Jurkat, Clone E6-1 (cell line): ENCODE results near the gene KCNC4.

Source experiments
- DNase-seq: peaks from one replicate; pipeline ENCODE4 v3.0.0-alpha.2; 2011; ENCODE audit warnings: low read depth, low spot score
- H3K4me3 ChIP-seq: 2 replicates; pipeline ENCODE4 v1.5.1; 2011; ENCODE audit warnings: mild to moderate bottlenecking, low read length, control low read depth, moderate library complexity

Gene KCNC4

DNA sequence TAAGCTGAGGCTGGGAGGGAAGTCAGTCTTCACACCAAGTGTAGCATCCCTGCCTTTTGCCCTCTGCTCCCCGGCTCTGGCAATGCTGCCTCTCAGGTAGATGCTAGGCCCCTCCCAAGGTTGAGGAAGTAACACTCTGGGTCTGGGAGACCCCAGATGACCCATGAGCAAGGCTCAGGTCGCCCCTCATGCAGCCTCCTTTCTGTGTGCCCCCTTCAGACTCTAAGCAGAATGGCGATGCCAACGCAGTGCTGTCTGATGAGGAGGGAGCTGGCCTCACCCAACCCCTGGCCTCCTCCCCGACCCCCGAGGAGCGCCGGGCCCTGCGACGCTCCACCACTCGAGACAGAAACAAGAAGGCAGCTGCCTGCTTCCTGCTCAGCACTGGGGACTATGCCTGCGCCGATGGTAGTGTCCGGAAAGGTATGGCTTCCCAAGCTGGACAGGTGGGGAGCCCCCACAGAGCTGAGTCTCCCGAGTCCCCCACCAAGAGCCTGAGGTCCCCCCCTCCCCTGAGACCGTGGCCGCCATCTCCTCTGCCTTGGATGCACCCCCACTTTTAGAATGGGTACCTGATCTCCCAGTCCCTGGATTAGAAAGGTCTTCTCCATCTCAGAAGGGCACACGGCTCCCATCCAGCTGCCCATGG lies 15.8 kb downstream of the KCNC4 start:
- no peak overlapping the region for H3K4me3 ChIP-seq
- DNase-seq, result no peak

GRCh38 chr1:110227774-110228173 lies 17.7 kb downstream of the KCNC4 start:
- H3K4me3 ChIP-seq, result no peak overlapping the region
- no peak for DNase-seq

- DNase-seq, result no peak
- H3K4me3 ChIP-seq, result no peak overlapping the region
Measured at GRCh38 chr1:110228381-110228780, 18.3 kb downstream of the KCNC4 start.

GRCh38 chr1:110228869-110229268 lies 18.8 kb downstream of the KCNC4 start:
- no peak overlapping the region for H3K4me3 ChIP-seq
- DNase-seq, result no peak

DNA sequence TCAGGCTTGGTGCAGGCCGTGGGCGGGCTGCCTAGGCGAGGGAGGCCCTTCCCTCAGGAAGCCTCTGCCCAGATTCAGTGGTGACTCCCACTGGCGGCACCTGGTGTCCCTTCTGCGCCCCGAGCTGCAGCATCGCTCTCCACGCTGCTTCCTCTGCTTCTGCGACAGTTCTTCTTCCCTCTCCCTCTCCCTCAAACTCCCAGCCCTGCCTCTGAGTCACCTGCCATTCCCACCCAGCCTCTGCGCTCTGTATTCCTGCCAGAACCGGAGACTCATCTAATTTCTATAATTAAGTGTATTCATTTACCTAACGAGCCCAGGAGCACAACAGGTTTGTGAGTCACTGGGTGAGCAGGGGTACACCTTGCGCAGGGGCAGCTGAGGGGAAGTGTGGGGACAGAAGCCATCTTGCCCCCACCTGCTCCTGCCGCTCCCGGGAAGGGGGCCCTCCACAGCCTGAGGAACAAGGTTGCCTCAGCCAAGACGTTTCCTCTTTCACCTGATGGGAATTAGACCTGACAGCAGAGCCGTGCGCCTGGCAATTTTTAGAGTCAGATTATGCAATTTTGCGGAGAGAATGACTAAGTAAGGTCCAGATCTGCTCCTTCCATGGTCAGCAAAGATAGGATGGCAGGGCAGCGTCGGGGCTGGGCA lies 19.4 kb downstream of the KCNC4 start:
- no peak overlapping the region for H3K4me3 ChIP-seq
- DNase-seq, result no peak

DNA sequence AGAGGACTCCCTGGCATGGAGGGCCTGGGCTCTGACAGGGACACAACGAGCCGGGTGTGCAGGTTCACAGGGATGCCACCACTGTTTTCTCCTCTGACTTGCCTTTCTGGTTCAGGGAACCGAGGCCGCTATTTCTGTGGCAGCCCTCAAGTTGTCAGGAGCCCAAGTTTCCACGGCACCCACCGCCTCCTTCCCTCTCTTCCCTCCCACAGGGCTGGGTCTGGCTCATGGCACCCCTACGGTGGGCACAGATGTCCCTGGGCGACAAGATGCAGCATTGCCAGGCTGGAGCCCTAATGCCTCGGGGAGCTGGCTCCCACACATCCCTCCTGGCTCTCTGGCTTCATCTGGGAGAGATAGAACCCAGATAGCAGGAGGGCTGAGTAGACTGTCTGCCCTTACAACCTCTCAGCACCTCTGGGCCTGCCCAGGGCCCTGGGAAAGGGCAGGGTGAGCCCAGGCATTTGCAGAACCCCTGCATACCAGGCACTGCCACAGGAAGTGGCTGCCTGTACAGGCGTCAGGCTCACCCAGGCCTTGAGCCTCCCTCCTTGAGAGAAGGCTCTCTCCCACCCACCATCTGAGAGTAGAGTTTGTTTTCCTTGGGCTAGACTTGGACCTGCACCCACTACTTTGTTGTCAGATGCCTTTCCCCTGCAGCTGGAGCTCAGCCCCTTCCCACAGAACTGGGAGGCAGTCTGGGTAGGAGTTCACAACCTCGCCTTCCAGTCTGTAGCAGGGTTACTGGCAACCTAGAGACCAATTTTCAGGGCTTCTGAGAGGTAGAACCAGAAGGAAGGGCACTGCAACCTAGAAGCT lies 20.5 kb downstream of the KCNC4 start:
- no peak for DNase-seq
- H3K4me3 ChIP-seq, result no peak overlapping the region

DNA sequence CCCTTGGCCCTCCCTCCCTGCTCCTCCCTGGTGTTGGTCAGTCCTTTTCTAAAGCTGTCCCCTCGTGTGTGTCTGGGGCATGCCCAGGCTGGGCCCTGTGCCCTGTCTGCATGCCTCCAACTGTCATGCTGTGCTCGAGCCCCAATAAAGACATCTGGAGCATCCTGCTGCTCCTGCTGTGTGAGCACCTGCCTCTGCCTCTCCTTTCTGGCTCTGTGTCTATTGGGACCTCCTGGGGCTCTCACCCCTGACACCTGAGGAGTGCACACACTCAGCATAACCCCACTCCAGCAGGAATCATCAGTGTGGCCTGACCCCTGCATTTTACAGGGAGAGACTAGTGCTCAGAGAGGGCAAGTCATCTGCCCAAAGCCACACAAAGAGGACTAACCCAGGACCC lies 23.7 kb downstream of the KCNC4 start:
- H3K4me3 ChIP-seq, result no peak overlapping the region
- DNase-seq, result no peak

DNA sequence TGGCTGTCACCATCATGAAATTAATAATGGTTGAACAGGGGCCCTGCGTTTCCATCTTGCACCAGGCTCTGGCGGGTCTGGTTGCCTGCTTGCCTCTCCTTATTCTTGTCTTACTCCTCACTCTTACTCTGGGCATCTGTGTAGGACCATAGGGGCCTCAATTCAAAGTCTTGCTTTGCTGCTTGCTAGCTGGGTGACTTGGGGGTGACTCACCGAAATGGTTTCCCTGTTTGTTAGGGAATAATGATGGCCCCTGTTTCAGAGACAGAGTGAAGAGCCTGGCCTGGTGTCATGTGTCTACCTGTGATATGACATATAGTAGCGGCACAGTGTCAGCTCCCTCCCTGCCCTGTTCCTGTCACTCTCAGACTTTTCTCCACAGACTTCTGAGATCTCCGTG lies 24.6 kb downstream of the KCNC4 start:
- DNase-seq, result no peak
- no peak overlapping the region for H3K4me3 ChIP-seq

DNA sequence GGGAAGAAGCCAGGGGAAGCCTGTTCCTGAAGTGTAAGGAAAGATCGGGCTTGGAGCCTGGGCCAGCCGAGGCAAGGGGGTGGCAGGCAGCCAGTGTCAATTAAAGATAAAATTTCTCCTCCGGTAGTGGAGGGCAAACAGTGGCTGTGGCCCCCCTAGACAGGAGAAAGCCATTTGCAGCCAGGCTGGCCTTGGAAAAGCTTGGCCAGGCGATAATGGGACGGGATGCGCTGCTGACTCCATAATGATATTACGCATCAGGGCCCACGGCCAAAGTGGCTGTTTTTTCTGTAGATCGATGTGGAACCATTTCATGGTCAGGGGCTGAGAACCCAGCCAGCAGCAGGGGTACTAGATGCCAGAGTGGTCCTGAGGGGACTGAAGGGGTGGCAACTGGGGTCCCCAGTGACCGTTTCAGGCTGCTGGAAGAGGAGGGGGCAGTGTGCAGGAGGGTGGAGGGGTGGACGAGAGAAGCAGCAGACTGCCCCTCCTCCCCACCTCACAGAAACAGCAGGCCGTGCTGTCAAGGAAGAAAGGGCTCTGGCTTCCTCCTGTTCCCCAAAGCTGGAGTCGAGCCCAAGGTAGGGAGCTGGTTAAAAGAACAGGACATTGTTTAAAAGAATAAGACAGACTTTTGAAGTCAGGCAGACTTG lies 25.2 kb downstream of the KCNC4 start:
- DNase-seq, result no peak
- no peak overlapping the region for H3K4me3 ChIP-seq

DNA sequence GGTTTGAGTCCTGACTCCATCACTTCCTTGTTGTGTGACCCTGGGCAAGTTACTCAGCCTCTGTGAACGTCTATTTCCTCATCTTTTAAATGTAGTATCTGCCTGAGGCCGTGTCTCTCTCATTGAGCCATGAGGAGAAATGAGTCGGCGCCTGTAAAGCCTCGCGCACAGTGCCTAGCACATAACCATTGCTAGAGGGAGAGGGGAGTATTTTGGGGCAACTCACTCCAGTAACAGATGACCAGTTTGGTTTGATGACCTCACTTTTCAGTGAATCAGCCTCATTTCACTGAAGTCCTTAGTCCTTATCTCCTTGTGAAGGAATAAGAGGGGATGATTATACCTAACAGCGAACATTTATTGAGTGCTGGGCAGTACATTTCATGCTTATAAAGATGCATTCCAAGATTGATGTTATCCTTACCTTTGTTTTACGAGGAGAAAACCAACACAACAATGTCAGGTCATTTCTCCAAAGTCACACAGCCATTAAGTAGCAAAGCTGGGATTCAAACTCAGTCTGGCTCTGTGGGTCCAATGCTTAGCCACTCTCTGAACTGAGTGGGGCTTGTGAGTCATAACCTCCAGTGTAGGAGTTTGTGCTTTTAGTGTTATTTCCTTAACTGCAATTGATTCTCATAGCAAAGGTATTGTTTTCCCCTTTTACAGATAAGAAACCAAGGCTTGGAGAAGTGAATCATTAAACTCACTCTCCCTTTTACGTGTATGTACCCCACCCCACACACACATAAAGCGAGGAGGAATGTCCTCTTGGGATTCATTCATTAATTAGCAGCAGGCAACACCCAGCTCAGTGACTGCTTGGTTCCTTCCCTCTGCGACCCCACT lies 25.9 kb downstream of the KCNC4 start:
- no peak overlapping the region for H3K4me3 ChIP-seq
- DNase-seq, result no peak

DNA sequence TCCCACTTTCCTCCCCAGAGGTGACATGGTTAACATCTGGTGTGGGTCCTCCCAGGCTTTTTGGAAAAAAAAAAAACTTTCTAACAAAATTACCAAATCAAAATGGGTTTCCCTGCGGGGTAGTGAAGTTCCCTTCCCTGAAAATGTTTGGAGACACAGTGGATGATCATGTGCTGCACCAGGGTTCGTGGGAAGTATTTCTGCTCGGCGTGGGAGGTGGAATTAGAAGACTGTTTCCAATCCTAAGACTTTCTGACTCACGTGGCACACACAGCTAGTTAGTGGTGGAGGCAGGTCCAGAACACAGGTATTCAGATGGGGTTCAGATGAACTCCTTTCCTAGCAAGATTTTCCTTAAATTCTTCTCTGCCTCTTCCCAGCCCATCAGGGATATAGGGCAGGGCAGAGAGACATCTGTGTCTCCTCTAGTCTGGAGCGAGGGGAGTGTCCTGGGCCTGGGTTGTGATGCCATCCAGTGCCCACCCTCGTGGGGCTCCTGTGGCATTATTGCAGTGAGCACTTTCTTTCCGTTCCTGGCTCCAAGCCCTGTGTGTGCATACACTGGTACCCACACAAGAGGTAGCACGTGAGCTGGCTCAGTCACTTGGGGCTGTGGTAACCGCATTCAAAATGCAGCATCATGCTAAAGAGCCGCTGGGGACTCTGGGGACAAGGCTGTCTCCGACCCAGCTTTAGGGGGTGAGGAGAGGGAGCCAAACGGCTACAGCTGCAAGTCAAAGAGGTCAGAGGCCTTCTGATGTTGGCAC lies 27.5 kb downstream of the KCNC4 start:
- no peak for DNase-seq
- H3K4me3 ChIP-seq, result no peak overlapping the region

- no peak for DNase-seq
Measured at GRCh38 chr1:110239441-110240430, 29.6 kb downstream of the KCNC4 start.

GRCh38 chr1:110240476-110241210 lies 30.5 kb downstream of the KCNC4 start:
- DNase-seq, result no peak
- H3K4me3 ChIP-seq, result no peak overlapping the region

More at GRCh38 chr1:110239441-110240430, 29.6 kb downstream of the KCNC4 start:
- H3K4me3 ChIP-seq, result no peak overlapping the region

DNA sequence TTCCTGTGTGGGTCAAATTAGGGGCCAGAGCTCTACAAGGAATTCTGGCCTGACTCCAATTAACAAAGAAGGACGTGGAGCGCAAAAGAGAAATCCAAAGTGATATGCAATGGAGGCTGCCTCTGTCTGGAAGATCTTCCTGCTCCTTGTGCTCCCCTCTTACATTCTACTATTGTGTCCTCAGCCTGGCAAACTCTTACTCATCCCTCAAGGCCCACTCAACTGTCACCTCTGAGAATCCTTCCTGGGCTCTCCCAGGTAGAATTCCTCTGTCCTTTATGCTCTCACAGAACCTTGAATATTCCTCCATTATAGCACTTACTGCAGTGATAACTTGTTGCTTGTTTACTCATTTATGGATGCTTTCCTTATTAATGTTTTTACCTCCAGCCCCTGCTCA lies 31.4 kb downstream of the KCNC4 start:
- no peak overlapping the region for H3K4me3 ChIP-seq
- DNase-seq, result no peak

DNA sequence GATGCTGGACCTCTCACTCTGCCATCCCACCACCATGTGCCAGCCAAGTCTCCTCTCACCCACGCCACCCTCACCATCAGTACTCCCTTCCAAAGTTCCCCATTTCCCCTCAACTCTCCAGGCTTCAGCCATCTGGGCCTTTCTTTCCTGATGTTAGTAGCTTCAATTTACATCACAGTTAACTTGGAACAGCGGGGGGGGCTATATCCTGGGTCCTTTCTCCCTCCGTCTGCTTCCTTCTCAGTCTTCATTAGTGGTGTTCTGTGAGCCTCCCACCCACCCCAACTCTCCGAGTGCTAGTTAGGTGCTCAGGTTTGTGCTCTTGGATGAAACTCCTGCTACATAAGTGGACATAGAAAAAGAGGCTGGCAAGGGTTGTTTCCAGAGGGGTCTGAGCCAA lies 31.9 kb downstream of the KCNC4 start:
- no peak for DNase-seq

GRCh38 chr1:110242731-110243130 lies 32.6 kb downstream of the KCNC4 start:
- DNase-seq, result no peak
- H3K4me3 ChIP-seq, result no peak overlapping the region

More for the DNA sequence above, 31.9 kb downstream of the KCNC4 start:
- no peak overlapping the region for H3K4me3 ChIP-seq
